Keratinocyte (primary cell): ENCODE results near the gene BRIP1. TPM values are rescaled to one million over a fixed set of nuclear protein-coding genes. Genes with fewer than 3 reads are reported as not detected.

Experiments
- DNase-seq: peaks from one replicate; pipeline ENCODE4 v3.0.0-alpha.2; 2011; ENCODE audit warnings: low read depth, missing footprints, low spot score
- FAIRE-seq: peaks from 2 replicates; lab custom pipeline; 2011; peaks lifted over from hg19 to GRCh38; lab: Jason Lieb, UNC
- H2AFZ ChIP-seq: 2 replicates; pipeline ENCODE4 v1.6.0; 2012; ENCODE audit warnings: low read length, control low read depth, inconsistent platforms; ENCODE audit not compliant: control insufficient read depth
- H3K27ac ChIP-seq: 2 replicates; pipeline ENCODE4 v1.5.1; 2011; ENCODE audit warnings: low read length; ENCODE audit not compliant: control insufficient read depth, insufficient read depth
- H3K27me3 ChIP-seq: 3 replicates; pipeline ENCODE4 v1.6.0; 2011; ENCODE audit warnings: low read length; ENCODE audit not compliant: control insufficient read depth, insufficient read depth; ENCODE audit errors: extremely low read depth
- H3K36me3 ChIP-seq, 2 experiments: 2 replicates in 1 of 2; 3 replicates in 1 of 2; pipeline ENCODE4 v1.5.1; 2011; ENCODE audit warnings: low read length in 2 of 2, mild to moderate bottlenecking in 1 of 2; ENCODE audit not compliant: control insufficient read depth in 2 of 2, insufficient read depth in 2 of 2; ENCODE audit errors: extremely low read depth in 1 of 2
- H3K4me1 ChIP-seq: 3 replicates; pipeline ENCODE4 v1.5.1; 2011; ENCODE audit warnings: low read length; ENCODE audit not compliant: control insufficient read depth, insufficient read depth; ENCODE audit errors: extremely low read depth
- H3K4me2 ChIP-seq: 3 replicates; pipeline ENCODE4 v1.6.0; 2011; ENCODE audit warnings: low read depth, low read length; ENCODE audit not compliant: control insufficient read depth, insufficient read depth; ENCODE audit errors: extremely low read depth
- H3K4me3 ChIP-seq, 3 experiments: fragments of 200-600 bp in 1 of 3; sonication (generic) in 1 of 3; 2 replicates in 2 of 3; 3 replicates in 1 of 3; pipeline ENCODE4 v1.5.1; 2011 to 2016; ENCODE audit warnings: low read length in 3 of 3, mild to moderate bottlenecking in 3 of 3, control low read depth in 2 of 3, inconsistent platforms in 1 of 3, low read depth in 1 of 3, mixed read lengths in 1 of 3, mixed run types in 1 of 3, moderate library complexity in 1 of 3; ENCODE audit not compliant: control insufficient read depth in 2 of 3, insufficient read depth in 2 of 3; ENCODE audit errors: extremely low read depth in 1 of 3
- H3K79me2 ChIP-seq: 2 replicates; pipeline ENCODE4 v1.6.0; 2012; ENCODE audit warnings: low read length; ENCODE audit not compliant: control insufficient read depth, insufficient read depth
- H3K9ac ChIP-seq: 3 replicates; pipeline ENCODE4 v1.6.0; 2011; ENCODE audit warnings: low read length; ENCODE audit not compliant: control insufficient read depth, insufficient read depth; ENCODE audit errors: extremely low read depth
- H3K9me1 ChIP-seq: 3 replicates; pipeline ENCODE4 v1.6.0; 2011; ENCODE audit warnings: low read length; ENCODE audit not compliant: control insufficient read depth, insufficient read depth; ENCODE audit errors: extremely low read depth
- H3K9me3 ChIP-seq: 2 replicates; pipeline ENCODE4 v1.5.1; 2012; ENCODE audit warnings: low read depth, low read length; ENCODE audit not compliant: control insufficient read depth
- H4K20me1 ChIP-seq: 3 replicates; pipeline ENCODE4 v1.6.0; 2011; ENCODE audit warnings: low read length; ENCODE audit not compliant: control insufficient read depth, insufficient read depth; ENCODE audit errors: extremely low read depth
- CTCF ChIP-seq, 3 experiments: IDR thresholded peaks in 1 of 3; conservative IDR thresholded peaks in 1 of 3; optimal IDR thresholded peaks in 1 of 3; 2 replicates in 2 of 3; 3 replicates in 1 of 3; pipeline versions ENCODE3 to v1.5.1; 2011; ENCODE audit warnings: low read length in 3 of 3, mild to moderate bottlenecking in 3 of 3, moderate library complexity in 2 of 3, control low read depth in 1 of 3, inconsistent platforms in 1 of 3; ENCODE audit not compliant: insufficient read depth in 2 of 3; ENCODE audit errors: extremely low read depth in 1 of 3
- EZH2 ChIP-seq: IDR thresholded peaks from one replicate; pipeline ENCODE4 v1.6.1; 2012; ENCODE audit warnings: inconsistent platforms, mild to moderate bottlenecking, low read length, moderate library complexity
- dilution Hi-C: fragments of 300-500 bp; cut with MboI; formaldehyde crosslinking; loops from one replicate; pipeline ENCODE4 v1.7.0; 2020; ENCODE audit warnings: low sequenced_read_pairs; ENCODE audit not compliant: extremely low pct_ligation_motif_present
- polyA plus RNA-seq, 5 experiments: library from polyadenylated mRNA; depleted of rRNA in 3 of 5; stranded (reverse) in 3 of 5; stranded (forward) in 1 of 5; unstranded in 1 of 5; fragments of >200 nt; gene quantifications; 1 replicate in 1 of 5; 2 replicates in 3 of 5; 3 replicates in 1 of 5; pipeline versions ENCODE4 v1.2.1 to v1.2.3, GENCODE V29; 2011 to 2012; ENCODE audit warnings: missing spikeins in 2 of 5, low read depth in 1 of 5, low replicate concordance in 1 of 5

The BRIP1 gene
- polyA plus RNA-seq, 1 donor (not counting 4 experiments of a cell fraction or from before 2014, with no cell fraction given): 4.0 TPM

GRCh38 chr17:61806936-61807335, 56.4 kb downstream of the BRIP1 start:
- Histone ChIP-seq H3K36me3 (no peaks in the 10 kb centered on the region), H3K79me2 (no peaks in the 10 kb centered on the region), H3K9me3 (no peaks in the 10 kb centered on the region), H3K4me3 (no peak overlapping the region), H3K4me1 (peaks cover 19% of the 10 kb centered on the region), H4K20me1 (no peaks in the 10 kb centered on the region), H3K9me1 (no peaks in the 10 kb centered on the region), H3K27ac (no peak overlapping the region), H2AFZ (no peak overlapping the region), H3K4me2 (no peak overlapping the region), H3K9ac (no peak overlapping the region), H3K27me3 (no peaks in the 10 kb centered on the region)
- DNase-seq: no peak
- FAIRE-seq: no peak
- dilution Hi-C loops: no loop called here
- TF ChIP-seq CTCF (optimal IDR thresholded peaks at IDR 0.05 in 1 of 3, IDR thresholded peaks at IDR 0.05 in 1 of 3, conservative IDR thresholded peaks at IDR 0.05 in 1 of 3; ENCODE audit: extremely low read depth in 1 of 3, insufficient read depth in 2 of 3, low read length in 3 of 3): no peak
- no peak for TF ChIP-seq EZH2

- Histone ChIP-seq H3K36me3 (no peaks in the 10 kb centered on the region), H3K4me3 (no peak overlapping the region), H3K9ac (no peak overlapping the region), H2AFZ (no peak overlapping the region), H3K27ac (no peak overlapping the region), H3K27me3 (no peaks in the 10 kb centered on the region), H3K79me2 (no peaks in the 10 kb centered on the region), H3K4me1 (peaks cover 19% of the 10 kb centered on the region), H3K9me3 (no peaks in the 10 kb centered on the region), H4K20me1 (no peaks in the 10 kb centered on the region), H3K9me1 (no peaks in the 10 kb centered on the region), H3K4me2 (no peak overlapping the region)
- dilution Hi-C loops: no loop called here
- DNase-seq: no peak
- TF ChIP-seq CTCF (optimal IDR thresholded peaks at IDR 0.05 in 1 of 3, IDR thresholded peaks at IDR 0.05 in 1 of 3, conservative IDR thresholded peaks at IDR 0.05 in 1 of 3; ENCODE audit: extremely low read depth in 1 of 3, insufficient read depth in 2 of 3, low read length in 3 of 3) (no peak), EZH2 (no peak)
- FAIRE-seq: no peak
Observed at GRCh38 chr17:61806081-61806828, 57.1 kb downstream of the BRIP1 start.
